ENCODE results near the gene GRIK3. TPM values are rescaled to one million over a fixed set of nuclear protein-coding genes. Genes with fewer than 3 reads are reported as not detected.

The GRIK3 gene
- polyA plus RNA-seq, 1 donor (not counting 4 experiments of a cell fraction or from before 2014, with no cell fraction given): not detected

- Histone ChIP-seq H3K27ac (ENCODE audit: control insufficient read depth, insufficient read depth, low read length) (no peak overlapping the region), H3K27me3 (ENCODE audit: control insufficient read depth, extremely low read depth, insufficient read depth, low read length) (peaks cover 75% of the 10 kb centered on the region), H2AFZ (ENCODE audit: control insufficient read depth, low read length) (no peak overlapping the region), H3K79me2 (ENCODE audit: control insufficient read depth, insufficient read depth, low read length) (no peaks in the 10 kb centered on the region), H3K4me2 (ENCODE audit: control insufficient read depth, extremely low read depth, insufficient read depth, low read depth, low read length) (no peak overlapping the region), H3K36me3 (ENCODE audit: control insufficient read depth in 2 of 2, extremely low read depth in 1 of 2, insufficient read depth in 2 of 2, low read length in 2 of 2) (no peaks in the 10 kb centered on the region), H3K4me1 (ENCODE audit: control insufficient read depth, extremely low read depth, insufficient read depth, low read length) (no peaks in the 10 kb centered on the region), H3K4me3 (ENCODE audit: control insufficient read depth in 2 of 3, extremely low read depth in 1 of 3, insufficient read depth in 2 of 3, low read depth in 1 of 3, low read length in 3 of 3) (no peak overlapping the region), H4K20me1 (ENCODE audit: control insufficient read depth, extremely low read depth, insufficient read depth, low read length) (no peaks in the 10 kb centered on the region), H3K9me1 (ENCODE audit: control insufficient read depth, extremely low read depth, insufficient read depth, low read length) (no peaks in the 10 kb centered on the region), H3K9me3 (ENCODE audit: control insufficient read depth, low read depth, low read length) (no peaks in the 10 kb centered on the region), H3K9ac (ENCODE audit: control insufficient read depth, extremely low read depth, insufficient read depth, low read length) (no peak overlapping the region)
- DNase-seq (ENCODE audit: low read depth, low spot score): no peak
- no peak for TF ChIP-seq EZH2 (IDR thresholded peaks at IDR 0.05; ENCODE audit: low read length)
- TF ChIP-seq CTCF (optimal IDR thresholded peaks at IDR 0.05 in 1 of 3, IDR thresholded peaks at IDR 0.05 in 1 of 3, conservative IDR thresholded peaks at IDR 0.05 in 1 of 3; ENCODE audit: extremely low read depth in 1 of 3, insufficient read depth in 2 of 3, low read length in 3 of 3): no peak
- dilution Hi-C loops (cut with MboI; ENCODE audit: extremely low pct_ligation_motif_present, low sequenced_read_pairs): no loop called here
- no peak for FAIRE-seq
These were observed 1.5 kb downstream of the GRIK3 start for GRCh38 chr1:37032660-37033354.

GRCh38 chr1:37031871-37032270, 2.4 kb downstream of the GRIK3 start:
- TF ChIP-seq CTCF (optimal IDR thresholded peaks at IDR 0.05 in 1 of 3, IDR thresholded peaks at IDR 0.05 in 1 of 3, conservative IDR thresholded peaks at IDR 0.05 in 1 of 3; ENCODE audit: extremely low read depth in 1 of 3, insufficient read depth in 2 of 3, low read length in 3 of 3): no peak
- no peak for TF ChIP-seq EZH2 (IDR thresholded peaks at IDR 0.05; ENCODE audit: low read length)
- H3K9me1 ChIP-seq (ENCODE audit: control insufficient read depth, extremely low read depth, insufficient read depth, low read length): no peaks in the 10 kb centered on the region
- H3K4me3 ChIP-seq (ENCODE audit: control insufficient read depth in 2 of 3, extremely low read depth in 1 of 3, insufficient read depth in 2 of 3, low read depth in 1 of 3, low read length in 3 of 3): no peak overlapping the region
- no peaks in the 10 kb centered on the region for H3K79me2 ChIP-seq (ENCODE audit: control insufficient read depth, insufficient read depth, low read length)
- no peaks in the 10 kb centered on the region for H3K9me3 ChIP-seq (ENCODE audit: control insufficient read depth, low read depth, low read length)
- H4K20me1 ChIP-seq (ENCODE audit: control insufficient read depth, extremely low read depth, insufficient read depth, low read length): no peaks in the 10 kb centered on the region
- peaks cover 67% of the 10 kb centered on the region for H3K27me3 ChIP-seq (ENCODE audit: control insufficient read depth, extremely low read depth, insufficient read depth, low read length)
- no peaks in the 10 kb centered on the region for H3K4me1 ChIP-seq (ENCODE audit: control insufficient read depth, extremely low read depth, insufficient read depth, low read length)
- H3K4me2 ChIP-seq (ENCODE audit: control insufficient read depth, extremely low read depth, insufficient read depth, low read depth, low read length): no peak overlapping the region
- H3K9ac ChIP-seq (ENCODE audit: control insufficient read depth, extremely low read depth, insufficient read depth, low read length): no peak overlapping the region
- FAIRE-seq (no peak), DNase-seq (ENCODE audit: low read depth, low spot score) (no peak)
- dilution Hi-C loops (cut with MboI; ENCODE audit: extremely low pct_ligation_motif_present, low sequenced_read_pairs): no loop called here
- no peak overlapping the region for H2AFZ ChIP-seq (ENCODE audit: control insufficient read depth, low read length)
- H3K36me3 ChIP-seq (ENCODE audit: control insufficient read depth in 2 of 2, extremely low read depth in 1 of 2, insufficient read depth in 2 of 2, low read length in 2 of 2): no peaks in the 10 kb centered on the region
- H3K27ac ChIP-seq (ENCODE audit: control insufficient read depth, insufficient read depth, low read length): no peak overlapping the region
